Stimulated activated CD4-positive, alpha-beta T cell treated with anti-CD3 and anti-CD28 coated beads, Interleukin-2, amount 100 ng/mL, for 48 hours (primary cell): Measurements from ENCODE around the gene NOX4.
"Not testable (repeated sequence)": the region's sequence is repeated elsewhere in the genome, so short reads cannot be mapped to it uniquely, and the experiment has no call there.

Experiments
- DNase-seq, 2 donors: peaks; one replicate each; pipeline ENCODE4 v3.0.0-alpha.2; 2020

The NOX4 gene

GRCh38 chr11:89293965-89294679 is 197.1 kb downstream of the NOX4 start:
- no peak for DNase-seq

GRCh38 chr11:89288004-89288403 is 203.2 kb downstream of the NOX4 start:
- not testable (repeated sequence) for DNase-seq

GRCh38 chr11:89286601-89287000 is 204.6 kb downstream of the NOX4 start:
- not testable (repeated sequence) for DNase-seq

GRCh38 chr11:89281032-89281677 is 210.0 kb downstream of the NOX4 start:
- DNase-seq: not testable (repeated sequence)

GRCh38 chr11:89279176-89279575 is 212.0 kb downstream of the NOX4 start:
- no peak for DNase-seq

- DNase-seq: no peak
These were observed 215.2 kb downstream of the NOX4 start for GRCh38 chr11:89275966-89276365.
